ENCODE data around the gene RERG.

RERG gene

DNA sequence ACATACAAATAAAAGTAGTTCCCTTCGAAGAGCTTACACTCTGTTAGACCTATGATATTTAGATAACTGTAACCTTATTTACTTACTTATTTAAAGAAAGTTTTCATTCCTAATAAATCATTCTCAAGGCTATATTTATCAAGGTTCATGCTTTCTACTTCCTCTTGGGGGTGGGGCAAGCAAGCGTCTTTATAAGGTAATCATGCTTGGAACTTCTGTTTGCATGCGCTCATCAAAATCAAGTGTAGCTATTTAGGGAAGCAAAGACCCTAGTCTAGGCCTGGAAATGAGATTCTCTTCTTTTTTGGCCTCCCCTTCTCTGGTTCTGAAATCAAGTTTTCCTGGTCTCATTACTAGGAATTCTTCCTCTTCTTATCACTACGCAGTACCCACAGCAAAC is 766 bp downstream of the RERG start:
- in situ Hi-C loops (cut with MboI; ENCODE audit: low sequenced_read_pairs) = no loop called here

DNA sequence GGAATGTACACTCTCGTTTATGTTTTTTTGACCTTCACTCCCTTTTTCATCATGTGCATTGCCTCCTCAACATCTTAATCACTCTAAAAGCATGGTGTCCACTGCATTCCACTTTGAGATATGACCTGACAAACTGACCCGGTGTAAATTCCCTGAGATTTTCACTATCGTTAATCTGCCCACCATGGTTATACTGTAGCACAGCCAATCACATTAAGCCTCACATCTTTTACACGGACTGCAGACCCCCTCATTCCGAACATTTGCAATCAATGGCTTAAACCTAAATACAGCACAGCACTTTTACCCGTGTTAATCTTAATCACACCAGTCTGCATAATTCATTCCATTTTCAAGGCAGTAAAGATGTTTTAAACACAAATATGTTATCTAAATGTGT is 2.4 kb downstream of the RERG start:
- in situ Hi-C loops (cut with MboI; ENCODE audit: low sequenced_read_pairs) = no loop called here

DNA sequence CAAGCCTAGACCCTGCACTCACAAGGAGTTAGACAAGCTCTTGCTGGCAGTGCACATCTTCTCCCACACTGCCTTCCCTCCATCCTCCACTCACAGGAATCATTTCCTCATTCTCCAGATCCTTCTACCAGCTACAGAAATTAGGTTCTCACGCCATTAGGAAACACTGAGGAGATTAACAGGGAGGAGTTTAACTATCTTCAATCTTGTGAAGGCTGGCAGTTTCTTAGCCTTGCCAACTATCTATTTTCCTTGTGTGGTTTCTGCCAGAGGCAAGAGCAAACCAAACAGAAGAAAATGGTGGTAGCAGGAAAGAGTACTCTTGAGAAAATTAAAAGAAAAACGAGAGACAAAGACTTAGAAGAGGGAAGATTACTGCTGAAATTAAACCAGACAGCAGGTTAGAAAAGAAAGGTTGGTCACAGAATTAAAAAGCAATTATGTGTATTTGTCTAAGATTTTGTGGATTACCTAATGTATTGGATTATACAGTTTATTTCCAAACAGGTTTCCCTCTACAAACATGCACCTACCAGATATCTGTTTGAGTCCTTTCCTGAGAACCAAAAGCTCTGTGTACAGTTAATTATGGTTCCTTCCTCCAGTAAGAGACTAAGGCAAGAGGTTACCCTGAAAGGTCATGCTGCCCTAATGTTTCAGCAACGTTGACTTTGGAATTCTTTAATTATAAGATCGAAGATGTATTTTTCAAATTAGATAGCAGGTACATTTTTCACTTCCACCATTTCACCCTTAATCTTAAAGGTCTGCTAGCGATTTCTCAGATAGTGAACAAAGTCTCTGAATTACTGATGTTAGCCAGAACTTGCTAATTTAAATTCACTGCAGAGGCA is 5.0 kb downstream of the RERG start:
- in situ Hi-C loops (cut with MboI; ENCODE audit: low sequenced_read_pairs) = no loop called here

DNA sequence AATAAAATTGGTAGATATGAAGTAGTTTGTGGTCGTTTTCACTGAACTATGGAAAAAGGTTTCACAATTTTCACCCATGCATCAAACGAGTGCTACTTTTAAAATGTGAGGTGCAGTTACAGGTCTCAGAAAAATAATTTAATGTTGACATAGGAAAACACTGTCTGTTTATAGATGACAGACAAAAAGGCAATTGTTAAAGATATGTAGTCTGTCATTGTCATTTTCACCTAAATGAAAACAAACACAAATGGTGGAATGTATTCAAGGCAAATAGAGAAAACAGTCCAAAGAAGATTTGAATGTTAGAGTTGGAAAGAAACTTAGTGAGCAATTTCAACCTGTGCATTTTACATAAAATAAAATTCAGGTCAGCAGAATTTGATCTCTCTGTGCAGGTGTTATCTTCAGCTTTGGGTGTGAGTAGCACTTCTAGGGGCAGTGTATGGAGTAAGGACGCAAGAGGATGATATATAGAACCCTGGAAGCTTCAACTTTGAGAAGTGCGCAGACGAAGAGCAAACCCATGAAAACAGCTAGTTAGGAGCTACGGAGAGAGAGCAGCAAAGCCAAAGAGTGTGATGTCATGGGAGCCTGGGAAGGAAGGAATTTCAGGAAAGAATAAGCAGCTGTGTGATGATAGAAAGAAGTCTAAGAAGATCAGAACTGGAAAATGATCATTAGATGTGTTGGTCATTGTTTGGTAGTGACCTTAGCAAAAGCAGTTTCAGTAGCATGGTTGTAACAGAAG is 6.2 kb downstream of the RERG start:
- in situ Hi-C loops (cut with MboI; ENCODE audit: low sequenced_read_pairs) = no loop called here

DNA sequence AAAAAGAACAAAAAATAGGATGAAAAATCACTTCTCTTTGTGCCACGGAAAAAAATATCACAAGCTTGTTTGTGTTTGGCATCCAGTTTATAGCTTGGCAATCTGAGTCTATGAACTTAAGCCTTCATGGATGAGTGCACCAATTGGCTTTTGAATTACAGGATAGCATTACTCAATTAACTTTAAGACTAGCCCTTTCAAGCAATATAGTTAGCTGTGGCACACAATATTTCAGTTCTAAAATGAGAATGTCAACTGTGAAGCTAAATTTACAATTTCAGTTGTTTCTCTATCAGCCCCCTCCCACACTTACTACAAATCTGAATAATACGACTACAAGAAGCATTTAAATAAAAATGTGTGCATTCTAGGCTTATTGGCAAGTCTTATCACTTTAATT is 8.3 kb downstream of the RERG start:
- in situ Hi-C loops (cut with MboI; ENCODE audit: low sequenced_read_pairs) = no loop called here

DNA sequence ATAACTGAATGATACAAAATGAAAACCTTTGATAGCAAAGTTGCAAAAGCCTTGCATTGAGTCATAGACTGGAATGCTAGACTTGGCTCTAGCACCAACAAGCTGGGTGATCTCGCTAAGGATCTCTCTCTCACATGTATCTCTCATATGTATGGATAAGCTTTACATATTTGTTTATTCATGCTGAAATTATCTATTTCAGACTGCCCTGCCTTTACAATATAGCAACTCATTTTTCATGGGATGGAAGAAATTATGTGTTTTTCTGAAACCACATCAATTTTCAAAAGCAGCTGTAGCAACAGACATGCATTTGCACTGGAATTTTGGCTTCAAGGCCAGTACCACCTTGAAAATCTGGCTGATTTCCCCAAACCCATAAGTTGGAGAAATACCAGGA is 11.4 kb downstream of the RERG start:
- in situ Hi-C loops (cut with MboI; ENCODE audit: low sequenced_read_pairs) = no loop called here

DNA sequence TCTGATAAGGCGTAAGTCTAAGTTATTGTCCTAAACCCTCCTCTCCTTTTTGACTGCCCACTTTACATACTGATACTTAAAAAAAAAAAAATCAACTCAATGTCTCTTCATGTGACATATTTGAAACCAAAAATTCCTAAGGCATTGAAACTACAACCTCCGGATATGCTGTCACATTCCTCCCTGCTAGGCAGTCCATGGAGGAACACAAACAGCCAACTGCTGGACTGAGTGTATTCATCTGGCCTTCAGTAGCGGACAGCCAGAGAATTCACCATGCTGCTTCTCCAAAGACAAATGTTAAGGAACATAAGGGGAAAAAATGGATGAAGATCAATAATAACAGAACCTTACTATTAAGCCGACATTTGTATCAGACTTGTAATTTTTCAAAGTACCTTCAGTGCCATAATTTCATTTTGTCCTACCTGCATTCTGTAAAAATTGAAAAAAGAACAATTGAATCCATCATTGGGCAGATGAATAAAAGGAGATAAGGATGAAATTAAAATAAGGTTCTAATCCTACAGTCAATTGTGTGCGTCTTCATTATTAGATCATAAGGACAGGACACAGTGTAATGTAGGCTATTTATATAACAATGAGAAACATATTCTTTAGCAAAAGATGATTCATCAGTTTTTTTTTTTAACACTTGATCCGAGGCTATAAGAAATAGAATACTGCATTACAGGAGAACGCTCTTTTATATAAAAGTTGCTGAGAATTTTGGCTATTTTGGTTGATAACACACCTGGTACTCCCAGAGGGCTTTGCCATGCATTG is 12.2 kb downstream of the RERG start:
- in situ Hi-C loops (cut with MboI; ENCODE audit: low sequenced_read_pairs) = no loop called here

DNA sequence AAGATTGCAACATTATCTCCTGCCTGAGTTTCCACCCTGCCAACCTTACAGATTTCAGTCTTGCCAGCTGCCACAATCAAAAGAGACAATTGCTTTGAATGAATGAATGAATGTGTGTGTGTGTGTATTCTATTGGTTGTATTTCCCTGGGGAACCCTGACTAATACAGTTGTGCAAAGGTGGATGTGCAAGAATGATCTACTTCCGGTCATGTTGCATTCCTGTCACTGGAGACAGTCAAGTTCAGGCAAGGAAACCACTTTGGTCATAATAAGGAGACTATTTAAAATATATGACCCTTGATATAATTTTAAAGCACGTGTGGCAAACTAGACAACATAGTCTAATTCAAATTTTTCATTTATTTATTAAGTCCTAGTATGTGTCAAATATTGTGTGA is 13.1 kb downstream of the RERG start:
- in situ Hi-C loops (cut with MboI; ENCODE audit: low sequenced_read_pairs) = no loop called here

DNA sequence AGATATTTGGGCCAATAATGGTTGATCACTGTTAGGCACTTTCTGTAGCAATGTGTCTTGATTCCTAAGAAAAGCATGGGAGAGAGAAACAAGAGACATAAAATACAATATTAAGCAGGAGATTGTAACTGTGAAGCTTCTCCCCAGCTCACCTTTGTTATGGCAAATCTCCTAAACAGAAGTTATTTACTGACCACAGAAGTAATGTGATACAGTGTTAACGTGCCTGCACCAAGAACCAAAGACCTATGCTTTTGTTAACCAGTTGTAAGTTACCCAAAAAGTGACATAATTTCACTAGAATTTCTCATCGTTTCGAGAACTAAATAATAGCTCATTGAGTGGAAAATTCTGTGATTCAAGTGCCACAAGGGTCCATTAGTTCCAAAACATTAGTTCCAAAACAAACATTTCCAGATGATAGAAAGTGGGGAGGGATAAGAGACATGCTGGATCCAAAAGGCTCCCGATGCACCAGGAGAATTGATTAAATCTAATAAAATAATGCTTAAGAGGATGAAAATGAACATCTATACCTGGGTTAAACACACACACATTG is 14.3 kb downstream of the RERG start:
- in situ Hi-C loops (cut with MboI; ENCODE audit: low sequenced_read_pairs) = no loop called here

DNA sequence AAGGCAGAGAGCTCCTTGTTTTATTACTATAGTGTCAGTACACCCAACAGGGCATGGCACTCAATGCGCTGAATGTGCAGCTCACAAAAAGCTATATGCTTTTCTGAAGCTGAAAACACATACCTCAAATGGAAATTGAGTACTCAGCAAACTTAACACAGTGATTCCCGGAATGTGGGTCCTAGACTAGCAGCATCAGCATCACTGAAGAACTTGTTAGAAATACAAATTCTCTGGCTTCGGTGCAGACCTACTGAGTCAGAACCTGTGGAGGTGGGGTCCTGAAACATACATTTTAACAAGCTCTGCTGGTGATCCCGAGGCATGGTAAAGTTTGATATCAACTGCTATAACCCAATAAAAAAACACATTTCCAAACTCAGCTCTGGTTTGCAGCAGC is 14.9 kb downstream of the RERG start:
- in situ Hi-C loops (cut with MboI; ENCODE audit: low sequenced_read_pairs) = no loop called here

DNA sequence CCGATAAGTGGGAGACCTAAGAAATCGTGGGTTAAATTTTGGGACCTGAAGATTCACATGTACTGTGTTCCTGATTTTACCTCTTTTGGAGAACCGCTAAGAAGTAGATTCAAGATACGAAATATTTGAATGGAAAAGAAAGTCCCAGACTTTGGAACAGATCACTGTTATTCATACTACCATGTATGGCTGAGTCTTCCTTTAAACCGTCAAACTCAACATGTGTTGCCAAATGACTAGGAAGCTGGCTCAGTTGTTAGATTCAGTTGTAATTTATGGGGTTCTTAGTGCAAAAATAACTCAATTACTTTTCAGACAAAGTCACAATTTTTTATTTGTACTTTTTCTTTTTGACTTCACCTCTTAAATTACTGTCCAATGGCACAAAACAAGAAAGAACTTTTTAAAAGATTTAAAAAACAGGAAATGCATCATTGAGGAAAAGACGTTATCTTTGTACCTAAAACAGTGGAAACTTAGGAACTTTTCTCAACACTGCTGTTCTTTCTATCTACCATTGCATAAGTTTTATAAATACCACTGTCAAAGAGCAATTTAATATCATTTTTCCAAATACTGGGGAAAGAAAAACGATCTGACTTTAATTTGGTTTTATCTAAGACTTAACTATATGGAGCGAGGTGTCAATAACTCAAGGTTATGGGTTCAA is 15.7 kb downstream of the RERG start:
- in situ Hi-C loops (cut with MboI; ENCODE audit: low sequenced_read_pairs) = no loop called here

DNA sequence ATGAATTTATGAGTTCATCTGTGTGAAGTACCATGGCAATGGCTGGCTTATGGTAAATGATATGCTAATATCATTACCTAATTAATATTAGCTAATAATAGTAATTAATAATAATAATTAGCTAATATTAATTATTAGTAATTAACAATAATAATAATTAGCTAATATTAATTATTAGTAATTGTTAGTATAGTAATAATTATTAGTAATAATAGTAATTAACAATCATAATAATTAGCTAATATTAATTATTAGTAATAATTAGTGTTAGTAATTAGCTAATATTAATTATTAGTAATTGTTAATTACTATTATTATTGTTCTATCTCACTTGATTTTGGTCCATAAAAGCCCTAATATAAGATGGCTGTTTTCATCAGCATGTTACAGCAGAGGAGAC is 19.8 kb downstream of the RERG start:
- in situ Hi-C loops (cut with MboI; ENCODE audit: low sequenced_read_pairs) = no loop called here

DNA sequence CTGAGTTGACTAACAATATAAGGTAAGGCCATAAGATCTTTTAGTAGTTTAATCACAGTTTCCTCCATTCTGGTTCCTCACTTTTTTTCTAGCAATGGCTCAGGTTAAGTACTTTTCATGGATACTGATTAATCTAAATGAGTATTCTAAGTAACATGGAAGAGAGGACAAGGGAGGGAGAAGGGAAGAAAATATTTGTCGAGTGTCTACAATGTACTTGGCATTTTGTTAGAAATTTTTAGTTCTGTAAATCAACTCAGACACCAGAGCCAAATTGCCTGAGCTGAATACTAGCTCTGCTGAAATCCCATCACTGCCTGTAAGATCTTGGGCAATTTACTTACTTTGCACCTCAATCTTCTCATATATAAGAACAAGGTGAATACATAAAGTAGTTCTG is 20.2 kb downstream of the RERG start:
- in situ Hi-C loops (cut with MboI; ENCODE audit: low sequenced_read_pairs) = no loop called here

DNA sequence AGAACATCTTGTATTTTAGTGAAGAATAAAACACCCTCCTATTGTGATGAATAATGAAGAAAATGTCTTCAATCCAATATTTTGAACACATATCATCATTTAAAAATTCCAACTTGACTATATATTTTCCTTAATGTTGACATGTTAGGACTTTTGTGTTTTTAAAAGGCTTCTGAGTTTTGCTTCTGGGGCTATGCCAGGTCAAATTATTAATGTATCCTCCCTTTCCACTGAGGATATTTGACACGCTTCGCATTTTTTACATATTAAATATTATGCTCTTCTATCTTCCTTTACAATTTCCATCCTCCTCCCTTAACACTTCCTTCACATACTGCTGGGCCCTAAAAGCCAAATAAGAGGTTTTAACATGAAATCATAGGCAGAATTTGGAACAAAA is 20.6 kb downstream of the RERG start:
- in situ Hi-C loops (cut with MboI; ENCODE audit: low sequenced_read_pairs) = no loop called here

DNA sequence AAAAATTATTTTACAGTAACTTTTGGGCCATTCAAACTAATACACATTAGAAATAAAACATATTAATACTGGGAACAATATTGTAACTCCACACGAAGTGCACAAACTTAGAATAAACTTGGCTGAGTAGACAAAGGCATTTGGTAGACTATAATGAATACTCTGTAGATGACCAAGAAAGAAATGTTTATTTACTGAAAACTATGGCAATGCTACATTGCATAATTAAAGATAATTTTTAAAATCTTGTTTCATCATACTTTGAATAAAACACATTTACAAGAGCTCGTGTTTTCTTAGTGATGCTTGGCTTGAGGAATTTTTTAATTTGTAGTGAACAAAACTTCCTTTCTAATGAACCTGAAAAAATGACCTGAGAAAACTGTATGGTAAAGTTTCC is 21.3 kb downstream of the RERG start:
- in situ Hi-C loops (cut with MboI; ENCODE audit: low sequenced_read_pairs) = no loop called here

DNA sequence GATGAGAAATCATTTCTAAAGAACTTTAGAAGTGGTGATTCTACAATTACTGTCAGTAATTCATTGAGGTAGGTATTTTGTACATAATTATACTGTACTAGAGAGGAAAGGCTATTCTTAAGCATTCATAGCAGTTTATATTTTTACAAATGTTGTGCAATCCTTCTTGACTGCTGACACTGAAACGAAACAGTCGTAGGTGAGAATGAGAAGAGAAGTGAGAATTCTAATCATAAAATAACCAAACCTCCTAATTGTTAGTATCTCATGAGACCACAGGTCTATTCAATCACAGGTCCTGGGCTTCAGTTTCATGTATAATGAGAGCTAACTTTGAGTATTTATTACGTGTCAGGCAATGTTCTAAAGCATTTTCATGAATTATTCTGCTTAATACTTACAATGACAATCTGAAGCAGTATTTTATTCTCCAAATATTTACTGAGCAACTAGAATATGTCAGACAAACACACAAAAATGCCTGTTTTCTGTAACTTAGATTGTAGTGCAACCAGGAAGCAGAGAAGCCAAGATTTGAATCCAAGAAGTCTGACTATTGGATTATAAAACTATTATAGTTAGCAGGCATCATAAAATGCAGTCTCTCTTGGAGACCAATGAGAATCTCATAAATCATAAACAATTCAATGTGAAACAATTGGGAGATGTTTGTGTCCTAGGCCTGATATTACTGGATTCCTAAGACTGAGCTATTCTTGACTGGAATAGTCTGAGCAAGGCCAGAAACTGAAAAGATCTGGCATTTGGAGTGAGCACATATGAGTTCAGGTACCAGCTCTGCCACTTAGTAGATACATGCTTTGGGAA is 24.3 kb downstream of the RERG start:
- in situ Hi-C loops (cut with MboI; ENCODE audit: low sequenced_read_pairs) = no loop called here

DNA sequence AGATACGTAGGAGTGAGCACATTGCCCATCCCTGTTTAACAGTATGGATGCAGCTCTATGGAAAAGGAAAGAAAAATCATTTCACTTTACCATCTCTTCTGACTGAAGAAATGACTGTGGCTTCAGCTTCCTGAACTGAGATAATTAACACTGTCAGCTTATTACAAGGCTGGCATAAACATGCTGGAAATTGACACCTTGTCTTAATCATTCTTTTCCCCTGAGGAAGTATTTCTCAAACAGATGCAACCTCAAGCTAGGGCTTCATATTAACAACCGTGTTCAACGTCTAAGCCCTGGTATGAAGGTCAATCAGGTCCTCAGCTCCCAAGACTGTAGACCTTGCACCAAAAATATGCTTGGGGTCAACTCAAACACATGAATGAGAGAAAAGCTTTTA is 25.0 kb downstream of the RERG start:
- in situ Hi-C loops (cut with MboI; ENCODE audit: low sequenced_read_pairs) = no loop called here

DNA sequence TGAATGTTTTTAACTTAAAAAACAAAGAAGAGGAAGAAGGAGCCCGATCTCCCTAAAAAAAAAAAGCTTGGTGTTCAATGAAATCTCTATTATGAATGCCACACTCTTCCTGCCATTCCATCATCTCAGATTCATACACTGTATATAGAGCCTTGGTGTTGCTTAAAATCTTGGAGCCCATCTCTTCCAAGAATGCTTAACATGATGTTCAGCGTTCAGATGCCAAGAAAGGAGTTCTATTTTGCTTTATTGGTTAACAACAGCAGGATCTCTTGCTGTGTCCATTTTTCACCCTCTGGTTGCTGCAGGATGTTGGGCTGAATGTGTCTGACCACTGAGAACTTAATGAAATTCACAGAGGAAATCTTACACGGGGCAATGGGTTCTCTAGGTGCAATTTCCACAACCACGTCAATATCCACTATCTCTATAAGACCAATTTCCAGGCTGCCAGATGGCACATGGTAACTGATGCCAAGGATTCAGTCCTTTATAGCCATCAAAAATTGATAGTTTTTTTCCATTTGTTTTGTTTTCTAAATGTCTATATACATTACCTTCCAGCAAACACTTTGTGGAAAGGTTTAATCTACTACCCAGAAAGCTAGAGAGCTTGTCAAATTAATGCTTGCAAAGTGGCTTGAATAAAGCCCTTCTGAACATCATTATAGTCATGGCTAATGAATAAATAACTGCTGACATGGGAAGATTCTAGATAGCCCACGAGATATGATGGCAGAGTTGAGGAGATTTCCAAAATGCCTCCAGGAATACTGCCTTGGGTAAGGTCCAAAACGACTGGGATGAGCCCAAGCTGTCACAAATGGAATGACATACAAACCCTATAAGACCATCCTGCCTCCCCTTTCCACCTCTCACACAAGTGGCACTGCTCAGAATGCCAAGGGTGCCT is 26.5 kb downstream of the RERG start:
- in situ Hi-C loops (cut with MboI; ENCODE audit: low sequenced_read_pairs) = no loop called here

DNA sequence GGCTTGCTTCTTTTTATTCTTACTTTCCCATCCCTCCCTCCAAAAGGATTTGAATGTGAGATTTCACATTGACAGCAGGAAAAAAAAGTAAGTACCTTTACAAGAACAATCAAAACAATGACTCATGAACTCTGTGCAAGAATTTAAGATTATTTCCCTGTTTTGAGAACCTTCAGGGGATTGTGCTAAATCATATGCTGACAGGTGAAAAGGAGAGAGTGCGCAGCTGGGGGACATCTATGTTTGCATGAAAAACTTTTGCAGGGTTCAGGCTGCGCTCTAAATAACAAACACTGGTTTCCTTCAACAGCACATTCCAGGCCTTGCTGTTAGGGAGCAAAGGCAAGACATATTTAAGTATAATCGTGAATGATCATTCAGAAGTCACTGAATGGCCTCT is 27.3 kb downstream of the RERG start:
- in situ Hi-C loops (cut with MboI; ENCODE audit: low sequenced_read_pairs) = no loop called here

Measured in hTERT RPE-1 (cell line).